Measurements from ENCODE around the gene SLC8A1. TPM values are rescaled to one million over a fixed set of nuclear protein-coding genes. Genes with fewer than 3 reads are reported as not detected.

The SLC8A1 gene
- total RNA-seq, 1 donor from 2014 or later: 5.6 TPM

- H3K27me3 ChIP-seq: no peaks in the 10 kb centered on the region
These were observed 65.7 kb downstream of the SLC8A1 start for GRCh38 chr2:40386177-40386576.

DNA sequence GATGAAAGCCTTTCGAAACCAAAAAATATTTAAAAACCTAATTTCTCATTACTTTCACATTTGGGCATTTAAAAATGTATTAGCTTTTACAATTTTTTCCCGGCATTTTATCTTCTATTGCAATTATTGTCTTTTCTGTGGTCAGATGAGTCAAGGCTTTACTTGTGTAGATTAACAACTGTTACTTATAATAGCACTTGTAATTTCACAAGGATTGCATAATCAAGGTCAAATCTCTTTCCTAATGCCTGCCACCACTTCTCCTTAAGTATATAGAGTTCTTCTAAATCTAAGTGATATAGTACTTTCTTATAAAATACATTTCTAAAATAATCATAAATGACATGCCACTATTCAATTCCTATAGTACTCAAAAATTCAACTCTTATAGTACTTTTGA lies 67.2 kb downstream of the SLC8A1 start:
- DNase-seq (ENCODE audit: low spot score in 2 of 2): no peak

More at GRCh38 chr2:40386177-40386576, 65.7 kb downstream of the SLC8A1 start:
- no peak overlapping the region for H3K27ac ChIP-seq
- no peak for TF ChIP-seq CTCF (IDR thresholded peaks at IDR 0.05)
- no peak overlapping the region for H3K4me3 ChIP-seq
- no peak for DNase-seq (ENCODE audit: low spot score in 2 of 2)
- H3K4me1 ChIP-seq: no peaks in the 10 kb centered on the region
- H3K9me3 ChIP-seq: no peaks in the 10 kb centered on the region
- no peaks in the 10 kb centered on the region for H3K36me3 ChIP-seq
- intact Hi-C loops (cut with DNase I): no loop called here

GRCh38 chr2:40384233-40384632 lies 67.7 kb downstream of the SLC8A1 start:
- Histone ChIP-seq H3K27ac (no peak overlapping the region), H3K9me3 (no peaks in the 10 kb centered on the region), H3K36me3 (no peaks in the 10 kb centered on the region), H3K4me1 (no peaks in the 10 kb centered on the region), H3K27me3 (no peaks in the 10 kb centered on the region), H3K4me3 (no peak overlapping the region)
- no peak for DNase-seq (ENCODE audit: low spot score in 2 of 2)
- no peak for TF ChIP-seq CTCF (IDR thresholded peaks at IDR 0.05)
- intact Hi-C loops (cut with DNase I): no loop called here

More for the DNA sequence above, 67.2 kb downstream of the SLC8A1 start:
- TF ChIP-seq CTCF (IDR thresholded peaks at IDR 0.05): no peak
- intact Hi-C loops (cut with DNase I): no loop called here
- H3K27ac ChIP-seq: no peak overlapping the region
- no peaks in the 10 kb centered on the region for H3K9me3 ChIP-seq
- H3K27me3 ChIP-seq: no peaks in the 10 kb centered on the region
- no peaks in the 10 kb centered on the region for H3K4me1 ChIP-seq
- H3K36me3 ChIP-seq: no peaks in the 10 kb centered on the region
- no peak overlapping the region for H3K4me3 ChIP-seq

GRCh38 chr2:40380721-40381120 lies 71.2 kb downstream of the SLC8A1 start:
- TF ChIP-seq CTCF (IDR thresholded peaks at IDR 0.05): no peak
- H3K27ac ChIP-seq: no peak overlapping the region
- H3K9me3 ChIP-seq: no peaks in the 10 kb centered on the region
- H3K27me3 ChIP-seq: no peaks in the 10 kb centered on the region
- no peaks in the 10 kb centered on the region for H3K36me3 ChIP-seq
- H3K4me1 ChIP-seq: no peaks in the 10 kb centered on the region
- H3K4me3 ChIP-seq: no peak overlapping the region
- intact Hi-C loops (cut with DNase I): no loop called here
- DNase-seq (ENCODE audit: low spot score in 2 of 2): no peak

DNA sequence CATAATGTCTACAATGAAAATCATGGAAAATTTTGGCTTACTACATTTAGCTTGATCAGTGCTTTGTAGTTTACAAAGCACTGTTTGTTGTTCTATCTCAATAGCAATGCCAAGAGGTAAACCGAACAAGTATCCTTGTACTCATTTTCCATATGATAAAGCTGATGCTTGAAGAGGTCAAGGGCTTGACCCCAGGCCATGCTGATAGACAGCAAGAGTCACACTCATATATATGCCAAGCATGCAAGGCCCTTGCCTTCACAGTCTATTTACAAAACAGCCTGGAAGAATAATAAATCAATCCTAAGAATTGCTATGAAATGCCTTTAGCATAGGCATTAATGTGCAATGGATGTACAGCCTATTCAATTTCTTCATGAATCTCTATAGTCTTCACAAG lies 71.8 kb downstream of the SLC8A1 start:
- H3K27ac ChIP-seq: no peak overlapping the region
- intact Hi-C loops (cut with DNase I): no loop called here

More for the DNA sequence above, 71.8 kb downstream of the SLC8A1 start:
- Histone ChIP-seq H3K36me3 (no peaks in the 10 kb centered on the region), H3K4me1 (no peaks in the 10 kb centered on the region), H3K27me3 (no peaks in the 10 kb centered on the region), H3K4me3 (no peak overlapping the region), H3K9me3 (no peaks in the 10 kb centered on the region)
- no peak for TF ChIP-seq CTCF (IDR thresholded peaks at IDR 0.05)
- DNase-seq (ENCODE audit: low spot score in 2 of 2): no peak
